ENCODE measurements around the gene GDA.

DNA sequence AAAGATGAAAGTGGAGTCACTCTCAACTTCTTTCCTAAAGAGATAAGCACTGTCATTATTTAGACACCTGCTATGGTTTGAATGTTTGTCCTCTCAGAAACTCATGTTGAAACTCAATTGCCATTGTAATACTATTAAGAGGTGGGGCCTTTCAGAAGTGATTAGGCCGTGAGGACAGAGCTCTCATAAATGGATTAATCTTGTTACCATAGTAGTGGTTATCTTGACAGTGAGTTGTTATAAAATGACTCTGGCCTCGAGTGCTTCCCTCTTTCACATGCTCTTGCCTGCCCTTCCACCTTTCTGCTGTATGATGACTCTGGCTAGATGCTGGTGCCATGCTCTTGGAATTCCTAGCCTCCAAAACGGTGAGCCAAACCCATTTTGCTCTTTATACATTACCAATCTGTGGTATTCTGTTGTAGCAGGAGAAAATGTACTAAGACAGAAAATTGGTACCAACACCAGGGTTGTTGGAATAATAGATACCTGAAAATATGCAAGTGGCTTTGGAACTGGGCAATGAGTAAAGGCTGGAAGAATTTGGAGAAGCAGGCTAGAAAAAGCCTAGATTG, 38.0 kb downstream of the GDA start:
- TF ChIP-seq EGR1 (IDR thresholded peaks at IDR 0.05; ENCODE audit: low read depth in 2 of 2), result no peak
- TF ChIP-seq, protein P1, sequence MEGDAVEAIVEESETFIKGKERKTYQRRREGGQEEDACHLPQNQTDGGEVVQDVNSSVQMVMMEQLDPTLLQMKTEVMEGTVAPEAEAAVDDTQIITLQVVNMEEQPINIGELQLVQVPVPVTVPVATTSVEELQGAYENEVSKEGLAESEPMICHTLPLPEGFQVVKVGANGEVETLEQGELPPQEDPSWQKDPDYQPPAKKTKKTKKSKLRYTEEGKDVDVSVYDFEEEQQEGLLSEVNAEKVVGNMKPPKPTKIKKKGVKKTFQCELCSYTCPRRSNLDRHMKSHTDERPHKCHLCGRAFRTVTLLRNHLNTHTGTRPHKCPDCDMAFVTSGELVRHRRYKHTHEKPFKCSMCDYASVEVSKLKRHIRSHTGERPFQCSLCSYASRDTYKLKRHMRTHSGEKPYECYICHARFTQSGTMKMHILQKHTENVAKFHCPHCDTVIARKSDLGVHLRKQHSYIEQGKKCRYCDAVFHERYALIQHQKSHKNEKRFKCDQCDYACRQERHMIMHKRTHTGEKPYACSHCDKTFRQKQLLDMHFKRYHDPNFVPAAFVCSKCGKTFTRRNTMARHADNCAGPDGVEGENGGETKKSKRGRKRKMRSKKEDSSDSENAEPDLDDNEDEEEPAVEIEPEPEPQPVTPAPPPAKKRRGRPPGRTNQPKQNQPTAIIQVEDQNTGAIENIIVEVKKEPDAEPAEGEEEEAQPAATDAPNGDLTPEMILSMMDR (IDR thresholded peaks at IDR 0.05; ENCODE audit: low read depth, low read length, missing input control), result no peak
- no peak for TF ChIP-seq SP1 (IDR thresholded peaks at IDR 0.05)
- no peak for TF ChIP-seq RAD21 (IDR thresholded peaks at IDR 0.05)
- no peak for TF ChIP-seq NR2F2 (IDR thresholded peaks at IDR 0.05)
- TF ChIP-seq ATF3 (IDR thresholded peaks at IDR 0.05), result no peak
- TF ChIP-seq REST (IDR thresholded peaks at IDR 0.05), result no peak
- TF ChIP-seq JUND (IDR thresholded peaks at IDR 0.05), result no peak
